ENCODE results near the gene PPP1R18.
"Not testable (repeated sequence)": the region's sequence is repeated elsewhere in the genome, so short reads cannot be mapped to it uniquely, and the experiment has no call there.

Gene PPP1R18

GRCh38 chr6:30657922-30658321 lies 28.5 kb downstream of the PPP1R18 start:
- DNase-seq, result not testable (repeated sequence)

DNA sequence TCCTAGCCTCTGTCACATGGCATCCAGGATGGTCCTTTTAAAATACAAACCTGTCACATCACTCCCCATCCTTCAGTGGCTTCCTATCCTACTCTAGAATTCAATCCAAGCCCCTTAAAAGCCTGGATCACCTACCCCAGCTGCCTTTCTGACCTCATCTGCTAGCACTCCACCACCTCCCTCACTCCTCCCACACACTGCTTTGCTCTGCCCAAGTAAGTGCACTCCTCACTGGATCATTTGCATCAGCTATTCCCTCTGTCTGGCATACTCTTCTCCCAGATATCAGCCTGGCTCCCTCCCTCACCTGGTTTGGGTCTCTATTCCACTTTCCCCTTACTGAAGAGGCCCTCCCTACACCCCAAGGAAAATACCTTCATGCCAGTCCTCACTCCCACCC lies 29.0 kb downstream of the PPP1R18 start:
- DNase-seq, result no peak

DNA sequence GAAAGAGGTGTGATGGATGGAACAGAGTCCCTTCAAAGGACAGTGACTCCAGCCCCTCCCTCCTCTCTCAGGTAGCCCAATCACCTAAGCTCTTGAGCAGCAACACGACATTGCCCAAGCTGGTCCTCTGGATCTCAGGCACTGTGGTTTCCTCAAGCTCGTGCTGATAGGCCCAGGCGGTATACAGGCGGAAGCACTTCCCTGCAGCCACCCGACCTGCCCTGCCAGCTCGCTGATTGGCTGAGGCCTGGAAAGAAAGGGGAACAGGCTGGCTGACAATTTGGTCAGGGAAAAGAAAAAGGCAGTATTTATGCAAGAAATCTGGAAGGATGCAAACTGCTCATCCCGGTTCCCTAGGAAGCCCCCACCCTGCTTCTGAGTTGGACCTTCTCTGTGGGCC lies 29.9 kb downstream of the PPP1R18 start:
- peak; percentile 78 to 84 for DNase-seq

GRCh38 chr6:30655743-30656094 lies 30.7 kb downstream of the PPP1R18 start:
- DNase-seq, result no peak

DNA sequence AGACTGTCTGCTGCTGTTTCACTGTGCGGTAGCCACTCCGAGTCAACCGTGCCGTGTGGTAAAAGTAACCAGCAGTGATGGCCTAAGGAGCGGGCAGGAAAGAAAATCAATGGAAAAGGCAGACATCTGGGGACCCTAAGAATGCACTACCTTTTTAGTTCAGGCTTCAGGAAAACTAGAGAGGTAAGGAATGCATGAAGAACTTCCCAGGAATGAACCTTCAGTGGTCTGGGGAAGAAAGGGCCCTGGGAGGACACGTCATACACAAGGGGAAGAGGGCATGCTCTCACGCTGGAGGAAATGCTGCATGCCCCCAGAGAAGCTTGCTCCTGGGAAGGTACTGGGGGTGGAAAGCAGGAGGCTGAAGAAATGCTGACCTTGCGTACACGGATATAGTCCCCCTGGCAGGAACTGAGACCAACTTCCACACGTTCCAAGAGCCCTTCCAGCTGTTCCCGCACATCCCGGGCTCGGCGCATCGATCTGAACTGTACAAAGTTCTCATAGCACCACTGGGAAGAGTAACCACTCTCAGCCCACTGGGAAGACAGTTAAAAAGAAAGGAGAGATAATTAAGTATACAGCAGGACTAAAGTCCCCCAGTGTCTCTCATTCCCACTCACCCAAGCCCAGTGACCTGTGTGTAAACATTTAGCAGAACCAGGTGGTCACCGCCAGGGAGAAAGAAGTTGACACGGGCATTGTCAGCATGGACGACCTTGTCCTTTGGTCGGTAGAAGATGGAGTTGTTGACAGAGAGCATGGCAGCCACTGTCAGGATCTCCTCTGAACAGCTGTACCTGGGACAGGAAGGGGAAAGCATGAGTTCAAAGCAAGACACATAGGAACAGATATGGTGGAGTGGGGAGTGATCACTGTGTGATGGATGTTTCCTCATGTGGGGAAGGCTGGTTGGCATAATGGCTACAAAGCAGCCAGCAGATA lies 31.4 kb downstream of the PPP1R18 start:
- DNase-seq, result no peak

DNA sequence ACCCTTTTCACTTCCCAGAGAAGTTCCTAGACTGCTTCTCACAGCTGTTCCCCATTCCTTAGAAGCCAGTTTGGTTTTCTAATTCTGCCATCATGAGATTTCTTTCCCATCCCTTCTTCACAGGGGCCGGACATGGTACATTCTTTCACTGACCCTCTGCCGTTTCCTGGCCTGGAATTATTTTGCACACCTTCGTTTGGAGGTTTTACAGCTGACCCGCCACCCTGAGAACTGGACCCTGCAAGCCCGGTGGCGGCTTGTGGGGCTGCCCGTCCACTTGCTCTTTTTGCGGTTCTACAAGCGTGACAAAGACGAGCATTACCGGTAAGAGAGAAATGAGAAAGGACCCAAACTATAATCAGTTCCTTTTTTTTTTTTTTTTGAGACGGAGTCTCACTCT lies 35.3 kb downstream of the PPP1R18 start:
- DNase-seq, result no peak

- peak; percentile 68 to 71 for DNase-seq
Measured at GRCh38 chr6:30647242-30648116, 39.0 kb downstream of the PPP1R18 start.

GRCh38 chr6:30646450-30647241 lies 39.8 kb downstream of the PPP1R18 start, which contains the start of gene C6orf136:
C6orf136 (plus strand) TSS chr6:30647133; CDS start chr6:30647232, 99 bp downstream.
- peak; percentile 88 to 89 for DNase-seq

GRCh38 chr6:30645989-30646388 lies 40.5 kb downstream of the PPP1R18 start:
- no peak for DNase-seq

- DNase-seq, result no peak
Measured at GRCh38 chr6:30644769-30645168, 41.7 kb downstream of the PPP1R18 start.

DNA sequence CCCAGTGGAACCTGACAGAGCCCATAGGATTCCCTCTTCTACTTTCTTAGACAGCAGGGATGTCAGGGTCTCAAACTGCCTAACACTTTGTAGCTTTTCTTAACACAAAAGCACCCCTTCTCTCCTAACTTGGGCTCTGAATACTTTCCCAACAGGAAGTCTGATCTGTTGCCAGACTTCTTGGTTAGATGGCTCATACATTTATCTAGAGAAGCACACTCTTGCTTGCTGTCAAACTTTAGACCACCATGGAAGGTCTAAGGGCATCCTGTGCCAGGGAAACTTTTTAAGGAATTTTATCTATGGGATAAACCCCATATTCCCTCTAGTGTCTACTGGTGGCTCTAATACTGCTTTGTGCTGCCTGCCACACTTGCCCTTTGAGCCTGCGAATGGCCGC lies 42.8 kb downstream of the PPP1R18 start:
- DNase-seq, result peak in 1 of 2 experiments; percentile 21

GRCh38 chr6:30641048-30641447 lies 45.4 kb downstream of the PPP1R18 start:
- peak; percentile 49 to 63 for DNase-seq

- DNase-seq, result no peak
Measured at GRCh38 chr6:30640481-30640880, 46.0 kb downstream of the PPP1R18 start.

DNA sequence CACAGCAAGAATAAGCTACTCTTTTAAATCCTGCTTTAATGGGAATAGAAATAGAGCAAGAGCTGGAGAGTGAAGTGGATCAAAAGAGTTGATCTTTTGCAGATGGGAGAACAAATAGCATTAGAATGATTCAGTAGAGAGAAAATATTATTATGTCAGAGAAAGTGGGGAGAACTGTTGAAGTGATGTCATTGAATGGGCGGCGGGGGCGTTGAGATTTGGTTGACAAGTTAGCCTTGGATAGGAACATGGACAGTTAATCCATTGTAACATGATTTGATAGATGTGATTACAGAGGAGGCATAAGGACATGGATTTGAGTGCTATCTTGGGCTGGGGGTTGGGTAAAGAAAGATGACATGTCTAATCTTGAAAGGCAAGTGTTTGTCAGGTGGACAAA lies 50.6 kb downstream of the PPP1R18 start:
- DNase-seq, result no peak

GRCh38 chr6:30626484-30627366 lies 59.7 kb downstream of the PPP1R18 start, which contains the start of gene ATAT1:
ATAT1 (plus strand) TSS chr6:30626874.
- DNase-seq, result peak; percentile 84 to 85
